ENCODE measurements around the gene MPND.

The MPND gene

GRCh38 chr19:4326215-4326836 lies 17.0 kb upstream of the MPND start:
- no peaks in the 10 kb centered on the region for H3F3A ChIP-seq (ENCODE audit: insufficient read depth, low read length)
- no peaks in the 10 kb centered on the region for H3K9me3 ChIP-seq (ENCODE audit: low read length)
- no peaks in the 10 kb centered on the region for H3K4me1 ChIP-seq (ENCODE audit: insufficient read depth, low read length, severe bottlenecking)
- H3K36me3 ChIP-seq (ENCODE audit: insufficient read depth, low read length), result no peaks in the 10 kb centered on the region
- no peak overlapping the region for H3K4me3 ChIP-seq (ENCODE audit: low read depth, low read length, poor library complexity, severe bottlenecking)
- H4K20me1 ChIP-seq (ENCODE audit: insufficient read depth, low read length), result no peaks in the 10 kb centered on the region
- no peak for TF ChIP-seq CTCF (IDR thresholded peaks at IDR 0.05; ENCODE audit: low read length)
- TF ChIP-seq EZH2 (IDR thresholded peaks at IDR 0.05; ENCODE audit: borderline replicate concordance, low read length), result no peak
- H3K9me2 ChIP-seq (ENCODE audit: low read depth, low read length), result no peaks in the 10 kb centered on the region
- no peaks in the 10 kb centered on the region for H3K27me3 ChIP-seq (ENCODE audit: insufficient read depth, low read length)
- no peak overlapping the region for H3K27ac ChIP-seq (ENCODE audit: low read depth, low read length, poor library complexity, severe bottlenecking)
- no peaks in the 10 kb centered on the region for H3K79me2 ChIP-seq (ENCODE audit: insufficient read depth, low read length)
- no peak overlapping the region for H3K9ac ChIP-seq (ENCODE audit: low read length)
- H2AFZ ChIP-seq (ENCODE audit: low read length), result no peak overlapping the region
- H3K4me2 ChIP-seq (ENCODE audit: low read length), result no peak overlapping the region

GRCh38 chr19:4326837-4327251 lies 16.5 kb upstream of the MPND start:
- H3F3A ChIP-seq (ENCODE audit: insufficient read depth, low read length), result no peaks in the 10 kb centered on the region
- H4K20me1 ChIP-seq (ENCODE audit: insufficient read depth, low read length), result no peaks in the 10 kb centered on the region
- H2AFZ ChIP-seq (ENCODE audit: low read length), result no peak overlapping the region
- H3K27ac ChIP-seq (ENCODE audit: low read depth, low read length, poor library complexity, severe bottlenecking), result no peak overlapping the region
- H3K27me3 ChIP-seq (ENCODE audit: insufficient read depth, low read length), result no peaks in the 10 kb centered on the region
- H3K9me3 ChIP-seq (ENCODE audit: low read length), result no peaks in the 10 kb centered on the region
- no peaks in the 10 kb centered on the region for H3K79me2 ChIP-seq (ENCODE audit: insufficient read depth, low read length)
- no peak overlapping the region for H3K9ac ChIP-seq (ENCODE audit: low read length)
- no peak overlapping the region for H3K4me2 ChIP-seq (ENCODE audit: low read length)
- H3K9me2 ChIP-seq (ENCODE audit: low read depth, low read length), result no peaks in the 10 kb centered on the region
- no peak overlapping the region for H3K4me3 ChIP-seq (ENCODE audit: low read depth, low read length, poor library complexity, severe bottlenecking)
- H3K4me1 ChIP-seq (ENCODE audit: insufficient read depth, low read length, severe bottlenecking), result no peaks in the 10 kb centered on the region
- no peaks in the 10 kb centered on the region for H3K36me3 ChIP-seq (ENCODE audit: insufficient read depth, low read length)
- no peak for TF ChIP-seq EZH2 (IDR thresholded peaks at IDR 0.05; ENCODE audit: borderline replicate concordance, low read length)
- no peak for TF ChIP-seq CTCF (IDR thresholded peaks at IDR 0.05; ENCODE audit: low read length)

GRCh38 chr19:4327252-4327876 lies 16.0 kb upstream of the MPND start:
- H3F3A ChIP-seq (ENCODE audit: insufficient read depth, low read length), result no peaks in the 10 kb centered on the region
- H3K4me3 ChIP-seq (ENCODE audit: low read depth, low read length, poor library complexity, severe bottlenecking), result no peak overlapping the region
- H3K79me2 ChIP-seq (ENCODE audit: insufficient read depth, low read length), result no peaks in the 10 kb centered on the region
- no peaks in the 10 kb centered on the region for H4K20me1 ChIP-seq (ENCODE audit: insufficient read depth, low read length)
- no peak overlapping the region for H2AFZ ChIP-seq (ENCODE audit: low read length)
- H3K4me2 ChIP-seq (ENCODE audit: low read length), result no peak overlapping the region
- H3K27me3 ChIP-seq (ENCODE audit: insufficient read depth, low read length), result no peaks in the 10 kb centered on the region
- H3K36me3 ChIP-seq (ENCODE audit: insufficient read depth, low read length), result no peaks in the 10 kb centered on the region
- H3K9me2 ChIP-seq (ENCODE audit: low read depth, low read length), result no peaks in the 10 kb centered on the region
- no peaks in the 10 kb centered on the region for H3K9me3 ChIP-seq (ENCODE audit: low read length)
- no peak for TF ChIP-seq EZH2 (IDR thresholded peaks at IDR 0.05; ENCODE audit: borderline replicate concordance, low read length)
- no peak for TF ChIP-seq CTCF (IDR thresholded peaks at IDR 0.05; ENCODE audit: low read length)
- no peak overlapping the region for H3K9ac ChIP-seq (ENCODE audit: low read length)
- no peak overlapping the region for H3K27ac ChIP-seq (ENCODE audit: low read depth, low read length, poor library complexity, severe bottlenecking)
- H3K4me1 ChIP-seq (ENCODE audit: insufficient read depth, low read length, severe bottlenecking), result no peaks in the 10 kb centered on the region

Data from OCI-LY1 (cell line).